ENCODE data around the gene PTPRC.

- TF ChIP-seq POLR2AphosphoS5 (IDR thresholded peaks at IDR 0.05; ENCODE audit: low read depth, low read length) (no peak), SIN3A (IDR thresholded peaks at IDR 0.05; ENCODE audit: borderline replicate concordance, insufficient read depth, low read length) (no peak)
These were observed 166.8 kb downstream of the PTPRC start for GRCh38 chr1:198805498-198806151.

All from PFSK-1 (cell line).